T-cell (primary cell): Measurements from ENCODE around the gene CCL4L2. TPM values are rescaled to one million over a fixed set of nuclear protein-coding genes. Genes with fewer than 3 reads are reported as not detected.
"Not testable (repeated sequence)": the region's sequence is repeated elsewhere in the genome, so short reads cannot be mapped to it uniquely, and the experiment has no call there.

ENCODE experiments used
- ATAC-seq, 4 experiments: fragments of 200-7000 bp in 3 of 4; fragments of 150-1000 bp in 1 of 4; cut with Tn5 transposase; replicated peaks in 1 of 4; 1 replicate in 3 of 4; 2 replicates in 1 of 4; pipeline ENCODE4 v1.10.0; 2021; ENCODE audit warnings: moderate library complexity in 3 of 4, mild to moderate bottlenecking in 2 of 4, moderate number of reproducible peaks in 1 of 4
- CTCF ChIA-PET, 2 donors: fragments of 300-600 bp; sonication (Branson Sonifier 250); formaldehyde crosslinking; loops; one replicate each; lab custom pipeline; 2022; ENCODE audit warnings: antibody characterized with exemption in 2 of 2; lab: Charles Lee
- POLR2A ChIA-PET, 2 donors: fragments of 300-600 bp; sonication (Branson Sonifier 250); formaldehyde crosslinking; loops; one replicate each; lab custom pipeline; 2022; ENCODE audit warnings: antibody characterized with exemption in 2 of 2; lab: Charles Lee
- DNase-seq, 35 experiments: peaks; one replicate each; pipeline versions ENCODE4 v3.0.0 to v3.0.0-alpha.2; 2013 to 2023
- H3K27ac ChIP-seq: one replicate; pipeline ENCODE4 v1.5.1; 2013; ENCODE audit warnings: low read length
- H3K27me3 ChIP-seq, 2 experiments: replicated peaks in 1 of 2; 1 replicate in 1 of 2; 2 replicates in 1 of 2; pipeline versions ENCODE4 v1.6.1 to v1.7.0; 2013; ENCODE audit warnings: low read length in 1 of 2, mixed read lengths in 1 of 2; ENCODE audit not compliant: control insufficient read depth in 2 of 2, insufficient read depth in 2 of 2; ENCODE audit errors: extremely low read depth in 1 of 2
- H3K36me3 ChIP-seq, 2 donors: 1 replicate in 1 of 2; 2 replicates in 1 of 2; pipeline versions ENCODE4 v1.6.1 to v1.7.0; 2013; ENCODE audit warnings: low read length in 1 of 2; ENCODE audit not compliant: control insufficient read depth in 2 of 2, insufficient read depth in 1 of 2; ENCODE audit errors: extremely low read depth in 1 of 2
- H3K4me1 ChIP-seq, 2 experiments: 1 replicate in 1 of 2; 2 replicates in 1 of 2; pipeline versions ENCODE4 v1.6.1 to v1.7.0; 2013; ENCODE audit warnings: low read length in 2 of 2, mixed read lengths in 1 of 2; ENCODE audit not compliant: insufficient read depth in 2 of 2, control insufficient read depth in 1 of 2; ENCODE audit errors: extremely low read depth in 1 of 2
- H3K4me3 ChIP-seq, 2 donors: 1 replicate in 1 of 2; 2 replicates in 1 of 2; pipeline versions ENCODE4 v1.5.1 to v1.7.0; 2013; ENCODE audit warnings: mild to moderate bottlenecking in 2 of 2, low read length in 1 of 2, moderate library complexity in 1 of 2; ENCODE audit not compliant: control insufficient read depth in 1 of 2; ENCODE audit errors: extremely low read depth in 1 of 2
- H3K9me3 ChIP-seq: 2 replicates; pipeline ENCODE4 v1.7.0; 2013
- H3K27ac Mint-ChIP-seq, 2 donors: one replicate each; pipeline ENCODE4 v1.8.0; 2020 to 2021; ENCODE audit warnings: mild to moderate bottlenecking in 2 of 2, mixed read lengths in 2 of 2
- H3K27me3 Mint-ChIP-seq, 2 donors: one replicate each; pipeline ENCODE4 v1.8.0; 2021 to 2022; ENCODE audit warnings: mixed read lengths in 2 of 2
- H3K36me3 Mint-ChIP-seq: one replicate; pipeline ENCODE4 v1.8.0; 2021; ENCODE audit warnings: mixed read lengths
- H3K4me1 Mint-ChIP-seq, 3 donors: one replicate each; pipeline ENCODE4 v1.8.0; 2020 to 2022; ENCODE audit warnings: mixed read lengths in 3 of 3, mild to moderate bottlenecking in 1 of 3
- H3K4me3 Mint-ChIP-seq, 3 donors: one replicate each; pipeline ENCODE4 v1.8.0; 2020 to 2022; ENCODE audit warnings: mild to moderate bottlenecking in 3 of 3, mixed read lengths in 3 of 3, moderate library complexity in 3 of 3
- H3K9me3 Mint-ChIP-seq, 3 donors: one replicate each; pipeline ENCODE4 v1.8.0; 2020 to 2022; ENCODE audit warnings: mixed read lengths in 3 of 3
- WGBS: methylation state at CpG from one replicate; pipeline ENCODE4 v1.1.5; 2013; ENCODE audit warnings: missing lambda C conversion rate; ENCODE audit not compliant: insufficient coverage; 5-methylcytosine and 5-hydroxymethylcytosine counted together
- total RNA-seq, 35 experiments: library from RNA in 6 of 35; stranded (reverse) in 6 of 35; fragments of 120-200 nt in 1 of 35; gene quantifications; one replicate each; pipeline versions ENCODE4 v1.2.1 to v1.2.4 and lab custom pipeline; 2013 to 2026

The CCL4L2 gene
- total RNA-seq, 5 donors from 2014 or later (not counting 1 experiment from before 2014, with no cell fraction given), result 1.1 to 12.6 (median 2.2) TPM

- peaks cover 8 to 57% (median 40%) of the 10 kb centered on the region in 3 donors for H3K4me1 Mint-ChIP-seq
- 80% methylated on average over 1 of the region's 10 CpGs for WGBS
- H3K27ac ChIP-seq, result no peak overlapping the region
These were observed 15.3 kb upstream of the CCL4L2 start for GRCh38 chr17:36195434-36196130.

GRCh38 chr17:36196131-36196486 lies 14.8 kb upstream of the CCL4L2 start:
- Mint-ChIP-seq H3K4me3 (peak overlapping the region in 1 of 3 donors; percentile 33), H3K27ac (peak overlapping the region; percentile 57 to 74)
- WGBS, result no CpG with 5 or more reads among the region's 3 CpGs

More at GRCh38 chr17:36195434-36196130, 15.3 kb upstream of the CCL4L2 start:
- POLR2A ChIA-PET, result no interaction called here
- Histone ChIP-seq H3K27me3 (peaks cover 0 to 3% of the 10 kb centered on the region in 2 experiments), H3K4me3 (no peak overlapping the region), H3K4me1 (peaks cover 0 to 59% of the 10 kb centered on the region in 2 experiments), H3K36me3 (no peaks in the 10 kb centered on the region), H3K9me3 (no peaks in the 10 kb centered on the region)
- H3K9me3 Mint-ChIP-seq, result no peaks in the 10 kb centered on the region
- peak overlapping the region in 1 of 3 donors; percentile 34 for H3K4me3 Mint-ChIP-seq
- H3K27me3 Mint-ChIP-seq, result peaks cover 21 to 36% of the 10 kb centered on the region in 2 donors
- no peaks in the 10 kb centered on the region for H3K36me3 Mint-ChIP-seq
- no peak for DNase-seq
- CTCF ChIA-PET, result interaction anchor here in 1 of 2 donors (0.6 kb wide), 1 partner anchor 252 kb away, joined by 3 read pairs; no protein-coding TSS in a partner anchor
- ATAC-seq, result no peak
- H3K27ac Mint-ChIP-seq, result peak overlapping the region; percentile 57 to 69

DNA sequence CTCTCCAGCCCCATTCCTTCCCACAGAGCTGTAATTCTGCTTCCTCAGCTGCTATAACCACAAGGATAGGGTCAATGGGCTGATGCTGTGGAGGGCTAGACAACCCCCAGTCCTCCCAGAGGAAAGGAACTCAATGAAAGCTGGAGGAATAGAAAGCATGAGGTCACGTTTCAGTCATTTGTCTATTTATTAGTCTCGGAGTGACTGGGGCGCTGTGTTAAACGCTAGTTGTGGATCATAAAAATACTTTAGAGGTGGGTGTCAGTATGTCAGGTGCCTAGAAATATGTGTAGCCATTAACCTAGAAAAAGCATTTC lies 13.5 kb upstream of the CCL4L2 start:
- Mint-ChIP-seq H3K9me3 (no peaks in the 10 kb centered on the region), H3K4me1 (peaks cover 8 to 55% (median 38%) of the 10 kb centered on the region in 3 donors), H3K27ac (peak overlapping the region; percentile 33 to 53), H3K27me3 (peaks cover 21 to 36% of the 10 kb centered on the region in 2 donors), H3K4me3 (peak overlapping the region in 1 of 3 donors; percentile 14), H3K36me3 (no peaks in the 10 kb centered on the region)
- ATAC-seq (no peak), DNase-seq (peak in 1 of 35 experiments; percentile 37)
- Histone ChIP-seq H3K27ac (no peak overlapping the region), H3K36me3 (no peaks in the 10 kb centered on the region), H3K9me3 (no peaks in the 10 kb centered on the region), H3K4me1 (peaks cover 0 to 54% of the 10 kb centered on the region in 2 experiments), H3K27me3 (peaks cover 0 to 3% of the 10 kb centered on the region in 2 experiments), H3K4me3 (no peak overlapping the region)
- ChIA-PET POLR2A (no interaction called here), CTCF (interaction anchor here in 1 of 2 donors (0.7 kb wide), 1 partner anchor 387 kb away, joined by 5 read pairs; no protein-coding TSS in a partner anchor)
- WGBS, result no CpG with 5 or more reads among the region's 4 CpGs

More at GRCh38 chr17:36196131-36196486, 14.8 kb upstream of the CCL4L2 start:
- Mint-ChIP-seq H3K36me3 (no peaks in the 10 kb centered on the region), H3K27me3 (peaks cover 21 to 35% of the 10 kb centered on the region in 2 donors), H3K4me1 (peaks cover 8 to 54% (median 36%) of the 10 kb centered on the region in 3 donors), H3K9me3 (no peaks in the 10 kb centered on the region)
- H3K4me1 ChIP-seq, result peaks cover 0 to 54% of the 10 kb centered on the region in 2 experiments
- H3K4me3 ChIP-seq, result no peak overlapping the region
- H3K27me3 ChIP-seq, result peaks cover 0 to 3% of the 10 kb centered on the region in 2 experiments
- no peaks in the 10 kb centered on the region for H3K9me3 ChIP-seq
- DNase-seq (no peak), ATAC-seq (no peak)
- no peaks in the 10 kb centered on the region for H3K36me3 ChIP-seq
- H3K27ac ChIP-seq, result no peak overlapping the region
- ChIA-PET CTCF (no interaction called here), POLR2A (no interaction called here)

DNA sequence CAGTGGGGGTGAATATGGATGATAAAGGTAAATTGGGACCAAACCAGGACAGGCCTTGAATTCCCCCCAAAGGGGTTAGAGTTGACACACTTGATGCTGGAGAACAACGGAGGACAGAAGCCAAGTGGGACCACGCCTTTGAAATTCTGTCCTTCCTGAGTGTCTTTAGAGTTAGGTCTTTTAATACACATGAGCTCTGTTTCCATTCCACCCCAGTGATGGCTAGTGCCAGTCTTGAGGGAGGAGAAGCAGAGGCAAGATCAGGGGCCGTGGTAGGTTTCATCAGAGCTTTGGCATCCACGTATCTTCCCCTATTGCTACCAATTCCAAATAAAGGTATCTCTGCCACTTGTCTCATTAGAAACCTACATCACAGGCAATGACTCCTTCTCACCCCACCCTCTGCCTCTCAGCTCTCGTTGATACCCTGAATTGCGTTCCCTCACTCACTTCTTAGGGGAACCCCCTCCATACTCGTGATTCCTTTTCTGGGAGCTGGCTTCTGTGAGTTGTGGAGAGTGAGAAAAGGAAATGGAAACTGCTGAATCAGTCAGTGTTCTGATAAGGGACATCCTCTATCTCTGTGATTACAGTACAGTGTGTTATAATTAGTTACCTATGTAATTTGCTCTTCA lies 11.9 kb upstream of the CCL4L2 start:
- no peak overlapping the region for H3K27ac ChIP-seq
- peak overlapping the region; percentile 58 to 68 for H3K27ac Mint-ChIP-seq
- no peak overlapping the region for H3K4me3 Mint-ChIP-seq
- H3K9me3 ChIP-seq, result no peaks in the 10 kb centered on the region
- H3K27me3 ChIP-seq, result peaks cover 0 to 3% of the 10 kb centered on the region in 2 experiments
- H3K4me3 ChIP-seq, result no peak overlapping the region
- WGBS, result 100% methylated on average over 1 of the region's 7 CpGs
- no peaks in the 10 kb centered on the region for H3K36me3 ChIP-seq
- H3K4me1 Mint-ChIP-seq, result peaks cover 8 to 55% (median 38%) of the 10 kb centered on the region in 3 donors
- peaks cover 21 to 38% of the 10 kb centered on the region in 2 donors for H3K27me3 Mint-ChIP-seq
- ChIA-PET POLR2A (no interaction called here), CTCF (no interaction called here)
- H3K36me3 Mint-ChIP-seq, result no peaks in the 10 kb centered on the region
- DNase-seq, result peak in 6 of 35 experiments; percentile 26 to 73 (median 38)
- no peaks in the 10 kb centered on the region for H3K9me3 Mint-ChIP-seq
- peaks cover 0 to 62% of the 10 kb centered on the region in 2 experiments for H3K4me1 ChIP-seq
- ATAC-seq, result peak in 1 of 4 experiments; percentile 71

GRCh38 chr17:36201102-36201501 lies 9.8 kb upstream of the CCL4L2 start:
- H3K27me3 Mint-ChIP-seq, result peaks cover 19 to 27% of the 10 kb centered on the region in 2 donors
- CTCF ChIA-PET, H3K27ac ChIP-seq, H3K9me3 Mint-ChIP-seq, DNase-seq, POLR2A ChIA-PET, H3K4me3 ChIP-seq, ATAC-seq, H3K27me3 ChIP-seq, H3K9me3 ChIP-seq, H3K36me3 Mint-ChIP-seq, H3K36me3 ChIP-seq, H3K4me3 Mint-ChIP-seq: not testable (repeated sequence)
- peaks cover 0 to 54% of the 10 kb centered on the region in 2 experiments for H3K4me1 ChIP-seq
- 80% methylated on average over 2 of the region's 4 CpGs for WGBS
- H3K27ac Mint-ChIP-seq, result peak overlapping the region in 1 of 2 donors; percentile 41
- peaks cover 8 to 55% (median 36%) of the 10 kb centered on the region in 3 donors for H3K4me1 Mint-ChIP-seq

DNA sequence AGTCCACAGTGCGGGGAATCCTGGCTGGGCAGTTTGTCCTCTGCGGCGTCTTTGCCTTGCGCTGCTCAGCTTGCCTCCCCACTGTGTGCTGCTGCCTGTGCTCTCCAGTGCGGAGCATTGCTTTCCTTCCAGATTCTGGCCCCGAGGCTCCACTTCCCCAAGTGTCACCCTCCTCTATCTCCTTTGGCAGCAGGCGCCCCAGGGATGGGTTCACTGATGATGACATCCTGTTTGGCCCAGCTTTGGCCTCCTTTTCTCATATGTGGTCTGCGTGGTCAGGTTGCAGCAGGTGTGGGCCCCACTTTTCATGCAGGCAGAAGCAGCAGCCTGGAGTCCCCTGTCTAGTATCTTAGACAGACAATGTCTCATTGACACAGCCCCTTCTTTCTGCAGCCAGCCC lies 9.4 kb upstream of the CCL4L2 start:
- WGBS, result no CpG with 5 or more reads among the region's 8 CpGs
- H3K9me3 ChIP-seq, H3K36me3 Mint-ChIP-seq, CTCF ChIA-PET, H3K27ac ChIP-seq, H3K4me3 Mint-ChIP-seq, POLR2A ChIA-PET, H3K9me3 Mint-ChIP-seq, DNase-seq, H3K36me3 ChIP-seq, H3K27me3 ChIP-seq, H3K4me3 ChIP-seq: not testable (repeated sequence)
- peaks cover 0 to 53% of the 10 kb centered on the region in 2 experiments for H3K4me1 ChIP-seq
- ATAC-seq, result peak in 1 of 4 experiments; percentile 10
- Mint-ChIP-seq H3K4me1 (peaks cover 4 to 55% (median 34%) of the 10 kb centered on the region in 3 donors), H3K27ac (peak overlapping the region; percentile 30 to 51), H3K27me3 (peaks cover 19 to 23% of the 10 kb centered on the region in 2 donors)
